SK-N-MC (cell line): ENCODE measurements around the gene CEACAM18.
A peak's percentile ranks its signal among the peaks of the same experiment; 100 is the strongest.

ENCODE experiments used
- DNase-seq: peaks from one replicate; pipeline ENCODE4 v3.0.0-alpha.2; 2011; ENCODE audit warnings: low read depth, low spot score
- H3K27ac ChIP-seq: fragments of 200-600 bp; sonication (generic); 2 replicates; pipeline ENCODE4 v1.5.1; 2016; ENCODE audit warnings: mixed run types
- H3K36me3 ChIP-seq: fragments of 200-600 bp; sonication (generic); 2 replicates; pipeline ENCODE4 v1.6.1; 2017; ENCODE audit warnings: antibody characterized with exemption, low read length, mixed read lengths; ENCODE audit not compliant: insufficient read depth
- H3K4me3 ChIP-seq: fragments of 200-600 bp; sonication (generic); 2 replicates; pipeline ENCODE4 v1.5.1; 2016
- H3K9ac ChIP-seq: fragments of 200-600 bp; sonication (generic); 2 replicates; pipeline ENCODE4 v1.8.0; 2017; ENCODE audit warnings: mixed run types, mixed read lengths; ENCODE audit not compliant: insufficient read length
- H3K9me3 ChIP-seq: fragments of 200-600 bp; sonication (generic); 2 replicates; pipeline ENCODE4 v1.6.1; 2017; ENCODE audit warnings: low read depth, mild to moderate bottlenecking, antibody characterized with exemption, low read length, moderate library complexity, mixed read lengths
- EZH2 ChIP-seq: fragments of 200-600 bp; sonication (generic); IDR thresholded peaks from one replicate; pipeline ENCODE4 v1.6.1; 2017; ENCODE audit warnings: antibody characterized with exemption
- FOXP2 ChIP-seq: optimal IDR thresholded peaks from 2 replicates; pipeline ENCODE3; 2011; ENCODE audit warnings: mild to moderate bottlenecking, moderate library complexity; ENCODE audit not compliant: insufficient read depth; ENCODE audit errors: extremely low read length, control extremely low read depth
- POLR2AphosphoS5 ChIP-seq: IDR thresholded peaks from 2 replicates; pipeline ENCODE4 v1.6.1; 2012; ENCODE audit warnings: mild to moderate bottlenecking, low read depth, low read length, borderline replicate concordance

Gene CEACAM18

DNA sequence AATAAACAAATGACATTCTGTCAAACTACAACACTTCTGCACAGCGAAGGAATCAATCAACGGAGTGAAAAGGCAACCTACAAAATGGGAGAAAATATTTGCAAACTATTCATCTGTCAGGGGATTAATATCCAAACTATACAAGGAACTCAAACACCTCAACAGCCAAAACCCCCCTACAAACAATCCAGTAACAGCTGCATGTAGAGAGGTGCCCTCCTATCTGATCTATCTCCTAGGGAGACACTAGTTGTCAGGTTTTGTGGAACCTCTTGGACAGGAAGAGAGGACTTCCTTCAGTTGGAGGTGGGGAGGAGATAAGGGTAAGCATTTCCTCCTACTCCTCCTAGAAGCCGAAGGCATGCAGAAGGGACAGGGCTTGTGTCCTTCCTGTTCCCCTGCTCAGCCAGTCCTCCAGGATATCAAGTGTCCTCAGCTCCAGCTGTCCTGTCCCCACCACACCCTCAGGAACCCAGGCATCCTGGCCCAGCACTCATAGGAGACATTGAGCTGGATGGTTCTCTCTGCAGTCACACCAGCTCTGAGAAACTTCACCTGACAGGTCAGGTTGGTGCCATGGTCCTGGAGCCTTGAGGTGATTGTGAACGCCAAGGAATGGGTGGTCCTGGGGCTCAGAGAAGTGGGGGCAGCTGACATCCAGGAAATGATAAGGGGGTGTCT lies 10.3 kb upstream of the CEACAM18 start:
- H3K9me3 ChIP-seq = no peaks in the 10 kb centered on the region
- H3K27ac ChIP-seq = no peak overlapping the region
- no peaks in the 10 kb centered on the region for H3K36me3 ChIP-seq
- no peak for DNase-seq
- no peak overlapping the region for H3K9ac ChIP-seq
- no peak for TF ChIP-seq FOXP2
- no peak for TF ChIP-seq EZH2
- TF ChIP-seq POLR2AphosphoS5 = no peak
- H3K4me3 ChIP-seq = no peak overlapping the region

DNA sequence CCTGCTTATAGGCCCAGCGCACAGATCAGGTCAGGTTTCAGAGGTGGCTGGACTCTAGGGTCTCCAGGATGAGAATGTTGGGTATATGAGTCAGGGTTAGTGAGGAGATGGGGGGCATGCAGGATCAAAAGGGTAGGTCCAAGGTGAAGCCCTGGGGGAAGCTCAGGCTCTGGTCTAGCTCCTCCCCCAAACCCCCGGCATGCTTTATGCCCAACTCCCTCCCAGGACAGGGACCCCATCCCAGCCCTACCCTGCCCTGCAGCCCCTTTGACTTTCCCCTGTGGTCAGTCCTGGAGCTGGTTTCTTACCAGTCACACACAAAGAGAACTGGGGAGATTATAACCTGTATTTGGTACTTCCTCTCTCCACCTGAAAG lies 9.8 kb upstream of the CEACAM18 start:
- no peaks in the 10 kb centered on the region for H3K9me3 ChIP-seq
- no peak overlapping the region for H3K4me3 ChIP-seq
- TF ChIP-seq POLR2AphosphoS5 (no peak), EZH2 (no peak), FOXP2 (no peak)
- DNase-seq = no peak
- no peaks in the 10 kb centered on the region for H3K36me3 ChIP-seq
- no peak overlapping the region for H3K27ac ChIP-seq
- H3K9ac ChIP-seq = no peak overlapping the region

DNA sequence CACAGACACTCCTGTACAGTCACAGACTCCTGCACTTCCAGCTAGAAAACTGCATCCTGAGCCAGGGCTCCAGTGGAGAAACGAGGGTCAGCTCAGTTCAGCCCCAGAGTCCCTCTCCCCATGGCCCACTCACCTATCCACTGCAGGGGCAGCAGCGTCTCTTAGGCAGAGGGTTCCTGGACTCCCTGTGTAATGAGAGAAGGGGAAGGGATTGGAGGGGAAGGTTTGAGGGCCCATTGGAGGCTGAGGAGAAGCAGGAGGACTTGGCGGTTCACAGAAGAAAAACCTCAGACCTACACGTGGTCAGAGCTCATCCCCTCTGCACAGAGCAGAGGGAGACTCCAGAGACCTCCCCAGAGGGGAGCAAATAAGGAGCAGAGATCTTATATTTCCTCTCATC lies 9.2 kb upstream of the CEACAM18 start:
- Histone ChIP-seq H3K9me3 (no peaks in the 10 kb centered on the region), H3K36me3 (no peaks in the 10 kb centered on the region), H3K9ac (no peak overlapping the region), H3K4me3 (no peak overlapping the region), H3K27ac (no peak overlapping the region)
- no peak for TF ChIP-seq FOXP2
- no peak for TF ChIP-seq POLR2AphosphoS5
- no peak for TF ChIP-seq EZH2
- DNase-seq = no peak

DNA sequence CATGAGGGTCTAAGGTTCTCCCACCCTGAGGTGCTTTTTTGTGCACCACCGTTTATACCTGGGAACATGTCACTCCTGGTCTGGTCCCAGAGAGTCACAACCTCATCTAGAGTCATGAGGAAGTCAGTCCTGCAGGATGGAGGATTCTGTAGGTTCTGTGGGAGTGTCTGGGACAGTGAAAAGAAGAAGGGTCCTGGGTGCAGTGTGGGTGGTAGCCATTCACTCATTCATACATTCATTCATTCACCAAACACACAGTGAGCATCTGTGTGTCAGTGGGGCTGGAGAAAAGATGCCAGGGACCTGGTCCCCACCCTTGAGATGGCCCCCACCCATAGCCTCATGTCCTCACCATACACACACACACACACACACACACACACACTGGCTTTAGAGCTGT lies 8.7 kb upstream of the CEACAM18 start:
- no peak for TF ChIP-seq POLR2AphosphoS5
- TF ChIP-seq EZH2 = no peak
- no peak for TF ChIP-seq FOXP2
- Histone ChIP-seq H3K36me3 (no peaks in the 10 kb centered on the region), H3K9ac (no peak overlapping the region), H3K4me3 (no peak overlapping the region), H3K27ac (no peak overlapping the region), H3K9me3 (no peaks in the 10 kb centered on the region)
- no peak for DNase-seq

DNA sequence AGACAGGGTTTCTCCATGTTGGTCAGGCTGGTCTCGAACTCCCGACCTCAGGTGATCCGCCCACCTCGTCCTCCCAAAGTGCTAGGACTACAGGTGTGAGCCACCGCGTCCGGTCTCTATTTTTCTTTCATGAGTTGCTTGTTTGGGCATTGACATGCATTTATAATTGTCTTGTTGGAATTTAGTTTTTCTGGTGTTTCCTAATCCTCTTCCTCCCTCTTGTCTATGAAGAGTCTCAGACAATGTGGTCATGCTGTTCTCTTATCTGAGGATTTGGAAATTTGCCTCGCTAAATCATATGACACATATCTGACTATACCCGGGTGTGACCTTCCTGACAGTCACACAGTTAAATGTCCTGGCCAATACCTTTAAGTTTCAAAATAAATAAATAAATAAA lies 7.4 kb upstream of the CEACAM18 start:
- no peak for DNase-seq
- H3K9me3 ChIP-seq = no peaks in the 10 kb centered on the region
- H3K9ac ChIP-seq = no peak overlapping the region
- no peak overlapping the region for H3K4me3 ChIP-seq
- TF ChIP-seq POLR2AphosphoS5 (no peak), EZH2 (no peak), FOXP2 (no peak)
- H3K27ac ChIP-seq = no peak overlapping the region
- H3K36me3 ChIP-seq = no peaks in the 10 kb centered on the region

DNA sequence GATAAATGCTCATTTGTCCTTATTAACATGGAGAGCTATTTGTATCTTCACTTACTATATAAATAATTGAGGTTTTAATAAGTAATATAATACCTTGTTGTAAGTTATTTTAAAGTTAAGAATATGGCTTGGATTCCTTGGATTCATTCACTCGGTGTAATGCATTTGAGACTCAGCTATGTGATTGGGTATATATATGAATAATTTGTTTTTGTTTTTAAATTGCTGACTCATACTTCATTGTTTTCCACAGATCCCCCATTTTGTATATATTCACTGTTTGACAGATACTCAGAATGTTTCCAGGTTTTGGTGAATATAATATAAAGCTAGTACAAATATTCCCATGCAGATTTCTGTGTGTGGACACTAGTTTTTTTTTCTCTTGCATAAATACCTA lies 6.8 kb upstream of the CEACAM18 start:
- DNase-seq = no peak
- H3K4me3 ChIP-seq = no peak overlapping the region
- TF ChIP-seq POLR2AphosphoS5 (no peak), EZH2 (no peak), FOXP2 (no peak)

DNA sequence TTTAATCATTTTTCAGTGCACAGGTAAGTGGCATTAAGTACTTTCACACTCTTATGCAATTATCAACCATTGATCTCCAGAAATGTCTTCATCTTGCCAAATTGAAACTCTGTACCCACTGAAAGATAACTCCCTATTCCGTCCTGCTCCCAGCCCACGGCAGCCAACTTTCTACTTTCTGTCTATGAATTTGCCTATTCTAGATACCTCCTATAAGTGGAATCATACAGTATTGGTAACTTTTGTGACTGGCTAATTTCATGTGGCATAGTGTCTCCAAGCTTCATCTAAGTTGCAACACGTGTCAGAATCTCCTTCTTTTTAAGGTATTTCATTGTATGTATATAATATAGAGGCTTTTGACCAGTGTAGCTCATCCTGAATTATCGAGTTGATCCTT lies 5.7 kb upstream of the CEACAM18 start:
- no peak for DNase-seq
- H3K27ac ChIP-seq = no peak overlapping the region
- no peaks in the 10 kb centered on the region for H3K9me3 ChIP-seq
- no peak overlapping the region for H3K4me3 ChIP-seq
- no peak for TF ChIP-seq EZH2
- no peak overlapping the region for H3K9ac ChIP-seq
- no peaks in the 10 kb centered on the region for H3K36me3 ChIP-seq

More for the DNA sequence above, 6.8 kb upstream of the CEACAM18 start:
- Histone ChIP-seq H3K9me3 (no peaks in the 10 kb centered on the region), H3K27ac (no peak overlapping the region), H3K9ac (no peak overlapping the region), H3K36me3 (no peaks in the 10 kb centered on the region)

DNA sequence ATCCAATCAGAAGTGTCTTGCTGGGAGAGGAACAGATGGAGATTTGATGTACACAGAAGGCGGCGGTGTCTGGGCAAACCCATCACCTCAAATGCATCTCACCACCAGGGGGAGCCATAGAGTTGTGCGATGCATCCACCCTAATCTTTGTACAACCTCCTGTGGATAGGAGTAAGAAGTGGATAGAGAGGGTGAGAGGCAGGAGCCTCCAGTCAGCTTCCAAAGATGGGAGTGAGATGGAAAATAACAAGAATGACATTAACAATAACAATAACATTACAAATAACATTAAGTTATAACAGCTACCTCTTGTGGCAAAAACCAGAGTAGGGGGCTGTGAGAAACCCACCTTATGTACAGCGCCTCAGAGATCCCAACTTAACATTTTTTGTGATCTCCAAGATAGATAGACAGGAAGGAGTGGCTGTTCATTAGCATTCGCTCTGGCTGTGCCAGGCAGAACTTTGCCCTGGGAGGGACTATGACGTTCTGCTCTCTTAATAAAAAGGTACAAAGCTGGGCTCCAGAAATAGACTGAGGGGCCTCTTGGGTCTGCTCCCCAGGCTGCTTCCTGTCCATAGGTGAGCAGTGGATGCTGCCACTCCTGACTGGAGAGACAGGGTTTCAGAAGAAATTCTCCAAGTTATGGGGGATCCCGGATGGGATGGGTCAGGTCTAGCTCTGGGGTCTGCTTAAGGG lies 5.2 kb upstream of the CEACAM18 start:
- Histone ChIP-seq H3K9me3 (no peaks in the 10 kb centered on the region), H3K27ac (no peak overlapping the region), H3K4me3 (no peak overlapping the region), H3K9ac (no peak overlapping the region), H3K36me3 (no peaks in the 10 kb centered on the region)
- TF ChIP-seq POLR2AphosphoS5 (no peak), FOXP2 (no peak), EZH2 (no peak)
- peak; percentile 5 for DNase-seq

DNA sequence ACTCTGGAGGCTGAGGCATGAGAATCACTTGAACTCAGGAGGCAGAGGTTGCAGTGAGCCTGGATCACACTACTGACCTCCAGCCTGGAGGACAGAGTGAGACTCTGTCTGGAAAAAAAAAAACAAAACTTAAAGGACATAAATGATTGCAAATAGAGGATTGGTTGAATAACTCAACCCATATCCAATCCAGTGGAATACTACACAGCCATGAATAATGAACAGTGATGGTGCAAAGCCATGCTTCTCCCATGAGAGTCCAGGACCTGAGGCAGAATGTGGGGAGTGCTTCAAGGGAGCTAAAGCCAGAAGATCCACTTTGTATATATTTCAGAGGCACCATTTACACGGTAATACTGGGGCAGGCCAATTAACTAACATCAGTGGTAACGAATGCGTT lies 2.2 kb upstream of the CEACAM18 start:
- DNase-seq = no peak
- no peak overlapping the region for H3K27ac ChIP-seq
- no peak overlapping the region for H3K9ac ChIP-seq
- no peaks in the 10 kb centered on the region for H3K36me3 ChIP-seq
- H3K4me3 ChIP-seq = no peak overlapping the region
- no peaks in the 10 kb centered on the region for H3K9me3 ChIP-seq
- TF ChIP-seq EZH2 = no peak
- TF ChIP-seq FOXP2 = no peak
- TF ChIP-seq POLR2AphosphoS5 = no peak
